ENCODE results near the gene NME9. TPM values are rescaled to one million over a fixed set of nuclear protein-coding genes. Genes with fewer than 3 reads are reported as not detected.

The NME9 gene
- total and polyA plus RNA-seq, 10 of the 15 experiments (the other 5 are each of a cell fraction or from before 2014, with no cell fraction given), result 0.09 to 0.68 (median 0.22) TPM; not detected in 6

DNA sequence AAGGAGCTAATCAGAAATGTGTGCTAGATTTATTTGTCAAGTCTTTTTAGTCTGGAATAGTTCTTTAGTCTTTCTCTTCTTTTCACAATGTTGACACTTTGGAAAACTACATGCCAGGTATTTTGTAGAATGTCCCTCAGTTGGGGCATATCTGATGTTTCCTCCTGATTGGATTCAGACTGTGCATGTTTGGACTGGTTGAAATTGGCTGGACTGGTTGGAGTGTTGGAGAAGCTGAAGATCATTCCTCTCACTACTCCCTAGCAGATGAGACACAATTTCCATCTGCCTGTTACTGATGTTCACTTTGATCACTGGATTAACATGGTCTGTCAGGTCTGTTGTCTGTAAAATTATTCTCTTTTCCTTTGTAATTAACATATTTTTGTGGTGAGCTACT is 3.7 kb downstream of the NME9 start:
- Histone ChIP-seq H3K4me3 (no peak overlapping the region), H3K79me2 (ENCODE audit: control insufficient read depth, insufficient read depth, low read length) (no peaks in the 10 kb centered on the region), H3K9me3 (replicated peaks; ENCODE audit: control insufficient read depth, insufficient read depth, low read length) (no peaks in the 10 kb centered on the region), H3K4me2 (ENCODE audit: control insufficient read depth, insufficient read depth) (no peak overlapping the region), H3K36me3 (ENCODE audit: control insufficient read depth in 2 of 2, insufficient read depth in 2 of 2, low read length in 1 of 2) (no peaks in the 10 kb centered on the region), H3K4me1 (ENCODE audit: control insufficient read depth, insufficient read depth, low read length) (peaks cover 7% of the 10 kb centered on the region), H2AFZ (ENCODE audit: control insufficient read depth, low read depth, low read length) (no peak overlapping the region), H3K27ac (ENCODE audit: control insufficient read depth, insufficient read depth) (no peak overlapping the region), H3K27me3 (replicated peaks in 1 of 2; ENCODE audit: control insufficient read depth in 2 of 2, insufficient read depth in 2 of 2, low read length in 1 of 2) (peaks cover 2 to 16% of the 10 kb centered on the region in 2 experiments; a peak in 3 of 4 replicates), H3K9ac (ENCODE audit: control insufficient read depth, insufficient read depth, low read length) (no peak overlapping the region), H4K20me1 (ENCODE audit: control insufficient read depth, insufficient read depth) (no peaks in the 10 kb centered on the region)
- in situ Hi-C loops (cut with MboI), result no loop called here
- FAIRE-seq (no peak), ATAC-seq (no peak), DNase-seq (ENCODE audit: low read depth, low spot score) (no peak)
- ChIA-PET CTCF (no interaction called here), RAD21 (ENCODE audit: unreplicated experiment) (no interaction called here), SMC1A (ENCODE audit: uncharacterized antibody, unreplicated experiment) (interaction anchor here (0.7 kb wide), 1 partner anchor 91 kb away, joined by 3 read pairs; no protein-coding TSS in a partner anchor), POLR2A (no interaction called here)
- intact Hi-C loops (cut with micrococcal nuclease; ENCODE audit: unreplicated experiment), result no loop called here
- no peak for TF ChIP-seq IKZF1 (conservative IDR thresholded peaks at IDR 0.05)
- TF ChIP-seq ETV6 (conservative IDR thresholded peaks at IDR 0.05 in 1 of 2, IDR thresholded peaks at IDR 0.05 in 1 of 2; ENCODE audit: borderline replicate concordance in 1 of 2, low read depth in 1 of 2), result no peak
- no peak for TF ChIP-seq ZBED1 (IDR thresholded peaks at IDR 0.05; ENCODE audit: borderline replicate concordance)
- TF ChIP-seq, protein P1, sequence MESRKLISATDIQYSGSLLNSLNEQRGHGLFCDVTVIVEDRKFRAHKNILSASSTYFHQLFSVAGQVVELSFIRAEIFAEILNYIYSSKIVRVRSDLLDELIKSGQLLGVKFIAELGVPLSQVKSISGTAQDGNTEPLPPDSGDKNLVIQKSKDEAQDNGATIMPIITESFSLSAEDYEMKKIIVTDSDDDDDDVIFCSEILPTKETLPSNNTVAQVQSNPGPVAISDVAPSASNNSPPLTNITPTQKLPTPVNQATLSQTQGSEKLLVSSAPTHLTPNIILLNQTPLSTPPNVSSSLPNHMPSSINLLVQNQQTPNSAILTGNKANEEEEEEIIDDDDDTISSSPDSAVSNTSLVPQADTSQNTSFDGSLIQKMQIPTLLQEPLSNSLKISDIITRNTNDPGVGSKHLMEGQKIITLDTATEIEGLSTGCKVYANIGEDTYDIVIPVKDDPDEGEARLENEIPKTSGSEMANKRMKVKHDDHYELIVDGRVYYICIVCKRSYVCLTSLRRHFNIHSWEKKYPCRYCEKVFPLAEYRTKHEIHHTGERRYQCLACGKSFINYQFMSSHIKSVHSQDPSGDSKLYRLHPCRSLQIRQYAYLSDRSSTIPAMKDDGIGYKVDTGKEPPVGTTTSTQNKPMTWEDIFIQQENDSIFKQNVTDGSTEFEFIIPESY (IDR thresholded peaks at IDR 0.05), result no peak
- TF ChIP-seq PML (IDR thresholded peaks at IDR 0.05; ENCODE audit: low read length), result no peak
- TF ChIP-seq PAX5 (IDR thresholded peaks at IDR 0.05; ENCODE audit: borderline replicate concordance, low read depth, low read length), result no peak
- no peak for TF ChIP-seq SREBF2 (IDR thresholded peaks at IDR 0.05; ENCODE audit: low read length)
- TF ChIP-seq DPF2 (IDR thresholded peaks at IDR 0.05), result no peak
- TF ChIP-seq, protein P2, sequence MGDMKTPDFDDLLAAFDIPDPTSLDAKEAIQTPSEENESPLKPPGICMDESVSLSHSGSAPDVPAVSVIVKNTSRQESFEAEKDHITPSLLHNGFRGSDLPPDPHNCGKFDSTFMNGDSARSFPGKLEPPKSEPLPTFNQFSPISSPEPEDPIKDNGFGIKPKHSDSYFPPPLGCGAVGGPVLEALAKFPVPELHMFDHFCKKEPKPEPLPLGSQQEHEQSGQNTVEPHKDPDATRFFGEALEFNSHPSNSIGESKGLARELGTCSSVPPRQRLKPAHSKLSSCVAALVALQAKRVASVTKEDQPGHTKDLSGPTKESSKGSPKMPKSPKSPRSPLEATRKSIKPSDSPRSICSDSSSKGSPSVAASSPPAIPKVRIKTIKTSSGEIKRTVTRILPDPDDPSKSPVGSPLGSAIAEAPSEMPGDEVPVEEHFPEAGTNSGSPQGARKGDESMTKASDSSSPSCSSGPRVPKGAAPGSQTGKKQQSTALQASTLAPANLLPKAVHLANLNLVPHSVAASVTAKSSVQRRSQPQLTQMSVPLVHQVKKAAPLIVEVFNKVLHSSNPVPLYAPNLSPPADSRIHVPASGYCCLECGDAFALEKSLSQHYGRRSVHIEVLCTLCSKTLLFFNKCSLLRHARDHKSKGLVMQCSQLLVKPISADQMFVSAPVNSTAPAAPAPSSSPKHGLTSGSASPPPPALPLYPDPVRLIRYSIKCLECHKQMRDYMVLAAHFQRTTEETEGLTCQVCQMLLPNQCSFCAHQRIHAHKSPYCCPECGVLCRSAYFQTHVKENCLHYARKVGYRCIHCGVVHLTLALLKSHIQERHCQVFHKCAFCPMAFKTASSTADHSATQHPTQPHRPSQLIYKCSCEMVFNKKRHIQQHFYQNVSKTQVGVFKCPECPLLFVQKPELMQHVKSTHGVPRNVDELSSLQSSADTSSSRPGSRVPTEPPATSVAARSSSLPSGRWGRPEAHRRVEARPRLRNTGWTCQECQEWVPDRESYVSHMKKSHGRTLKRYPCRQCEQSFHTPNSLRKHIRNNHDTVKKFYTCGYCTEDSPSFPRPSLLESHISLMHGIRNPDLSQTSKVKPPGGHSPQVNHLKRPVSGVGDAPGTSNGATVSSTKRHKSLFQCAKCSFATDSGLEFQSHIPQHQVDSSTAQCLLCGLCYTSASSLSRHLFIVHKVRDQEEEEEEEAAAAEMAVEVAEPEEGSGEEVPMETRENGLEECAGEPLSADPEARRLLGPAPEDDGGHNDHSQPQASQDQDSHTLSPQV (IDR thresholded peaks at IDR 0.05), result no peak
- no peak for TF ChIP-seq EZH2 (IDR thresholded peaks at IDR 0.05; ENCODE audit: borderline replicate concordance, control insufficient read depth, low read depth, low read length)
- no peak for TF ChIP-seq IKZF2 (IDR thresholded peaks at IDR 0.05)
- no peak for TF ChIP-seq TCF7 (IDR thresholded peaks at IDR 0.05; ENCODE audit: borderline replicate concordance)
- TF ChIP-seq TBL1XR1 (IDR thresholded peaks at IDR 0.05; ENCODE audit: low read depth, low read length), result no peak
- no peak for TF ChIP-seq NFXL1 (IDR thresholded peaks at IDR 0.05; ENCODE audit: borderline replicate concordance)
- no peak for TF ChIP-seq SUZ12 (IDR thresholded peaks at IDR 0.05; ENCODE audit: unreplicated experiment)
- BruUV-seq (replicated peaks), result no TSS peak

All from GM12878 (cell line).